HG02798 (cell line): Measurements from ENCODE around the gene SULT1C3.

Experiments used
- ATAC-seq: cut with Tn5 transposase; IDR thresholded peaks from one replicate; pipeline ENCODE4 v1.9.1; 2021; ENCODE audit warnings: mild to moderate bottlenecking; ENCODE audit not compliant: unreplicated experiment, poor library complexity

Gene SULT1C3

DNA sequence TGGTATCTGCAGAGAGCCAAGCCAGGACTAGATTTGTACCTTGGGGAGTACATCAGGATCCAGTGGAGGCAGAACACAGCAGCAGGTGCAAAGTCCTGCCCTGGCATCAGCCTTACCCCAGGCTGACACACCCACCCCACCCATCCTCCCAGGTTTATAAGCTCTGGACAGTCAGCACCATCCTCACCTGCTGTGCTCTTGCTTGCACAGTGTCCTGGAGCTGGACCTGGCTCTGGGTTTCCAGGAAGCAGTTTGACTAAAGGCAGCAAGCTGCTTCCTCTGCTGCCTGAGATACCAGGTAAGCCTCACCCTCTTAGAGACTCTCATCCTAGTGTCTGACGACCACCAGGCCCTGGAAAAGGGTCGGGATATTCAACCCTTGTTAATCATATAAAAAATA is at the start of gene SULT1C3:
Gene SULT1C3 (plus strand): TSS at position 183 of the 400 bp plus-strand sequence. CDS start 7,227 bp downstream, outside the sequence.
- no peak for ATAC-seq

DNA sequence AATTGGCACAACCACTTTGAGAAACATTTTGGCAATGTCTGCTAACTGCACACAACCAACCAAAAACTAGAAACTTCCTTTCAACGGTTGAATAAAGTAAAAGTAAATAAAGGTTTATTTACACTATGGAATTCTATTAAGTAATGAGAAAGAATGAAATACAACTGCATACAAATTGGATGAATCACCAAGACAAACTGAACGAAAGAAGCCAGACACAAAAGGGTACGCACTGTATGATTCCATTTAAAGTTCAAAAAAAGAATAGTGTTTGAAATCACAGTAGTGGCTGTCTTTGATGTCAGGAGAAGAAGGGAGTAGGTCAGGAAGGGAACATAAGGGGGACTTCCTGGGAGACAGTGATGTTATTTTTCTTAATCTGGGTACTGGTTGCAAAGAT is 46.5 kb upstream of the SULT1C3 start:
- ATAC-seq: no peak

- no peak for ATAC-seq
These were observed 45.2 kb upstream of the SULT1C3 start for GRCh38 chr2:108194409-108195132.

DNA sequence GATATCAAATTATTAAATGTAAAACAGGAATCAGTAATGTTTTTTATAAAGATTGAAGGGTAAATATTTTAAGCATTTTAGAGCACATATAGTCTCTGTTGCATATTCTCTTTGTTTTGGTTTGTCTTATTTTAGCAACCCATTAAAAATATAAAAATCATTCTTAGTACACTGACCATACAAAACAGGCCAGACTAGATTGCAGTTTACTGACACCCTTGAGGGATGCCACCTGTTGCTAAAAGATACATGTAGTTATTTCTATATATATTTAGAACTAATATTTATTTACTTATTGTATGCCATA is 44.7 kb upstream of the SULT1C3 start:
- ATAC-seq: no peak

- ATAC-seq: no peak
These were observed 40.0 kb upstream of the SULT1C3 start for GRCh38 chr2:108199726-108200125.

GRCh38 chr2:108200569-108200968 is 39.2 kb upstream of the SULT1C3 start:
- no peak for ATAC-seq

GRCh38 chr2:108212671-108213070 is 27.1 kb upstream of the SULT1C3 start:
- no peak for ATAC-seq

GRCh38 chr2:108215794-108216211 is 24.0 kb upstream of the SULT1C3 start:
- ATAC-seq: peak; percentile 62

DNA sequence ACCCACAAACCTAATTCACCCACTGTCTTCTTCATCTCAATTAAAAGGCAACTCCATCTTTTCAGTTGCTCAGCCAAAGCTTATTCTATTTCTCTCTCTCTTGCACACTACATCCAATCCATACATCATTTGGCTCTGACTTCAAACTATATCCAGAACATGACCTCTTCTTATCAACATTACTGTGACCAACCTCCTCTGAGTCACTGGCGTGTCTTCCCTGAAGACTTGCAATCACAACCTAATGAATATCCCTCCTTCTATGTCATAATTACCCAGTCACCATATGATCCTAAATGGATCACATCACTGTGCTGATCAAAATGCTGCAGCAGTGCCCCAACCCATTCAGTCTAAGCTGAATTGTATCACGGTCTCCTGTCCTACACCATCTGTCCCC is 22.6 kb upstream of the SULT1C3 start:
- ATAC-seq: no peak

DNA sequence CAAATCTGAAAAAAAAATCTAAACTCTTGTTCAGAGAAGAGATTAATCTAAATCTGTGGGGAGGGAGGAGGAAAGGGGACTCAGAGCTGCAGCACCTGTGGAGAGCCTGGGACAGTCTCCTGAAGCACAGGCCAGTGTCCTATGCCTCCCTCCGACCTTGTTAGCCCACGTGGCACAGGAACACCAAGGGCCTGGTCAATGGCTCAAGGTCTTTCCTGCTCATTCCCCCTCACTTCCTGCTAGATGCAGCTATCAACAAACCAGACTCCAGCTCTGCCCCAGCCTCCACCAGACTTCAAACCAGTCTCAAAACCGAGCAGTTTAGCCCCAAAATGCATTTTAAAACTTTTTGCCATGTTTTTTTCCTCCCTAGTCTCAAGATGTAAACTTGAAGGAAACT is 20.1 kb upstream of the SULT1C3 start:
- ATAC-seq: no peak

DNA sequence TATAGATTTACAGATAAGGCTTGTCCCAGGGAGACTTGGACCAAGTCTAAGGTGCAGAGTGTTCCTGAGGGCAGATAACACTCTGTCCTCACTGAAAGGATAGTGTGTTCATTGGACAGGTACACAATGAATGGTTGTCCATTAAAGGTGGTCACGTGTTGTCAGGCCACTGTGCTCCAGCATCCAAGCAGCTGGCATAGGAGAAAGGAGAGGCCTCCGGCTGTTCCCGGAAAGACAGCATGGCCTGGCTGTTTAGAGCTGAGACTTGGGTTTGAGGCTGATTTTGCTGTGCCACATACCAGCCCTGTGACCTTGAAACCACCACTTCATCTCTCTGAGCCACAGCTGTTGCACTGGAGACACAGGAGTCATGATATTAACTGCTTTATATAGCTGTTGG is 19.6 kb upstream of the SULT1C3 start:
- ATAC-seq: no peak

- ATAC-seq: no peak
These were observed 18.7 kb upstream of the SULT1C3 start for GRCh38 chr2:108220942-108221541.

- no peak for ATAC-seq
These were observed 17.5 kb upstream of the SULT1C3 start for GRCh38 chr2:108222261-108222660.

DNA sequence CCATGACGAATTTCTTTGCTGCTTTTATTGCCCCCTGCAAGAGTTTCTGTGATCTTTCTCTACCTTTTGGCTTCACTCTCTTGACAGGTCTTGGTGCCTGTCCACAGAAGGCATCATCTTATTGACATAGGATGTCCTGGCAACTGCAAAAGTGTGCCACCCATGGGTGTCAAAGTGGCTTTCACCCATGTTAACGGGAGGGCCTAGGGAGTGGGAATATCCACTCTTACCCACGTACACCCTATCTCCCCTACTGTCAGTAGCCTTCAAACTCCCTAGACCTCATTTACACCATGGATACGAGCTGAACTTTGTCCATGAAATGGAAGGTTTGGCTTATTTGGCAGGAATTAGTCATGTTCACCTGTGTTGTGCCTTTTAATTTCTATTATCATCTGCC is 16.2 kb upstream of the SULT1C3 start:
- no peak for ATAC-seq

DNA sequence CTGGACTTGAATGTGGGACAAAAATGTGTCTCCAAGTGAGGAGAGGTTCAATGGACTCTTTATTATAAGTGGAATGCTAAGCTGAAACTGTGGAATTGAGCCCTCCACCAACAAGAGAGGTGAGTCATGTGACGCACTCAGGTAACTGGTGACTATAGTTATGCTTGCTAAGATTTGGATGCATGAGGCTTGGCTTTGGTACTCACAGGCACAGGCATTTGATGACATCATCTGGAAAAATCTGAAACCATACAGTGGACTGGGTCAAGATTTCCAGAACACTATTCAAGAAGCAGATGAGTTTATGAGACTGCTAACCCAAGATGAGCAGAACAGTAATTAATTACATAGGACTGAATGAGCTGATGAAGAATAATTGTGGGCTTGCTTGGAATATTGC is 15.7 kb upstream of the SULT1C3 start:
- ATAC-seq: no peak

DNA sequence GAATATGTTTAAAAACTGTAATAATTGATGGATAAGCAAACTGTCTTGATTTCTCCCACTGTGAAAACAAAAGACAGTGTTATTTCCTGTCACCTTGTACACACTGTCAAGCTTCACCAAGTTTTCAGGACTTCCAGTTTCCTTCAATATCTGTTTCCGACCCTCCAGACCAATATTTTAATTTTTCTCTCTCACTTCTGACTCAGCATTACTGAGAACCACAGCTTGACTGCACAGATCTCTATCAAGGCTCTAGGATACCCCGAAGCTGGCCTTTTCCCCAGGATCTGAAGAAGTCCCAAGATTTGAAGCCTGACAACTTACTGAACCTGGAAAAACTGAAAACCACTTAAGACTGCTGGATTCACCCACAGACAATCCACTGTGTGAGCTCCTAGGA is 13.2 kb upstream of the SULT1C3 start:
- no peak for ATAC-seq

DNA sequence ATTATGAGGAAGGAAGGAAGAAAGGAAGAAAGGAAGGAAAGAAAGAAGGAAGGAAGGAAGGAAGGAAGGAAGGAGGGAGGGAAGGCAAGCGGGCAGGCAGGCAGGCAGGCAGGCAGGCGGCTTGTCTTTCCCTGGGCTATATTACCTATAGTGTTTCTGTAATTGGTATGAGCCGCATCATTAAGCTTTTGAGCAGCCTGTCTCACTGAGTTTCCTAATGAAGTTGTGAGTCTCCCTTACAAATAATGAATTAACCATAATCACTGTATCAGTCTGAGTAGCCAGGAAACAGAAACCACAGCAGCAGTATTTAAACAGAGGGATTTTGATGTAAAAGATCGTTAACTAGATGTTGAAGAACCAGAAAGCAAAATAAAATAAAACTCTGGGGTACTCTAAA is 11.8 kb upstream of the SULT1C3 start:
- no peak for ATAC-seq

- no peak for ATAC-seq
These were observed 11.2 kb upstream of the SULT1C3 start for GRCh38 chr2:108228537-108228936.

GRCh38 chr2:108229875-108230274 is 9.9 kb upstream of the SULT1C3 start:
- no peak for ATAC-seq

DNA sequence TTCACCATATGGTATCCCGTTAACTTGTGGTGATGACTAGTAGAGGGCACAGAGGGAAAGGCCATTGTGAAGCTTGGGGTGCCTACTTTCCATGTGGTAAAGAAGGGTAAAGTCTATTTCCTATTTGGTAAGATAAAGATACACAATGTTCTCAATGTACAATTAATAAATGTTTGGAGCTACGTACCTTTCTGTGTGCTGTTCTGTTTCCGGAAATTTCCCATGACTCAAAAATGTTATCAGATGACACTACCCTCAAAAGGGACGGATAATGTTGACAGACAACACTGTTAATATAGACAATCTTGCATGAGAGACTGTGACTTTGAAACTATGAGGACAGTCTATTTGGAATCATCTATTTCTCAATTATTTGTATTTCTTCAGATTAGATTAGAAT is 4.2 kb upstream of the SULT1C3 start:
- no peak for ATAC-seq

DNA sequence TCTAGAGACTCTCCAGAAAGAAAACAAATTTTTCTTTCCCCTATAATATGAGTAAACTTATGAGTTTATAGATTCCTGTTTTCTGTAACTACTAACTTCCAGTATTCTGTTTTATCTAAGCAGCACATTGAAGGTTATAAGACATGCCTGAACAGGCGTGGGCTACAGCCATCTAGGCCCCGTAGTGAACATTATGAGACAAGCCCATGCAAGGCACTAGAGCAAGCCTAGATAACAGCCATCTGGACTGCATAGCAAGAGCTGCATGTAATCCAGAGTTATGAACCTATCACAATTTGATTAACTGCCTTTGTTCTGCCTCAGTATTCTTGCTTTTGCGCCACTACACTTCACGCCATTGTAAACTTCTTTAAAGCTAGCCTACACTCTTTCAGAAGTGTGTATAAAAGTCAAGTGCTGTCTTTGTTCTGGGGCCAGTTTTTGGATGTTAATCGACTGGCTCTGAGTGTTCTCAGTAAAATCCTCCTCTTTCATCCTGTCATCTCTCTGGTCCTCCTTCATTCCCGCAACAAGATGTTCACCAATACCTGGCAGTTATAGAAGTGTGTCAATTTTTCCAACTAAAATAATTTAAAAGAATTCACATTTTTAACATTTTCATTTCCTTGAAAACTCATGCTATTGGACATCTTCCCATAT is 3.0 kb upstream of the SULT1C3 start:
- ATAC-seq: no peak

GRCh38 chr2:108240966-108241365 is 1.2 kb downstream of the SULT1C3 start:
- no peak for ATAC-seq
